GM19395 (cell line): ENCODE results near the gene CCDC186.
A peak's percentile ranks its signal among the peaks of the same experiment; 100 is the strongest.

Source experiments
- ATAC-seq: cut with Tn5 transposase; IDR thresholded peaks from one replicate; pipeline ENCODE4 v1.9.1; 2021; ENCODE audit warnings: mild to moderate bottlenecking, moderate library complexity; ENCODE audit not compliant: unreplicated experiment

CCDC186 gene

DNA sequence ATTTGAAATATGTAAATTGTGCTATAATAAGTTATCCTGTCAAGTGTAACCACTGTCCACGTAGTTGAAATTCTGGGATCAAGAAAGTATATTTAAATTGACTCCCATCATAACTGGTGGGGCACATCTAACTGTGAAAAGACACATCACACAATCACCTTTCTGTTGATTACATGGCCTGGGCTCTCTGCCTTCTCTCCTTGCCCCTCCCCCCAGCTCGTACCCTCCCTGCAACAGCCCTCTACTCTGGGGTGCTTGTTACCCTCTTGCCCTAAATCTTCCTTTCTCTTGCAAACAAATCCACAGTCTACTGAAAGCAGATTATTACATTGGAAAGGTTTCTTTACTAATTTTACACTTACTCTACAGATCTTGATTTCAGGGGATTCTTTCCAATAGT, 56.3 kb downstream of the CCDC186 start:
- no peak for ATAC-seq

GRCh38 chr10:114115661-114116445, 58.1 kb downstream of the CCDC186 start:
- ATAC-seq, result no peak

DNA sequence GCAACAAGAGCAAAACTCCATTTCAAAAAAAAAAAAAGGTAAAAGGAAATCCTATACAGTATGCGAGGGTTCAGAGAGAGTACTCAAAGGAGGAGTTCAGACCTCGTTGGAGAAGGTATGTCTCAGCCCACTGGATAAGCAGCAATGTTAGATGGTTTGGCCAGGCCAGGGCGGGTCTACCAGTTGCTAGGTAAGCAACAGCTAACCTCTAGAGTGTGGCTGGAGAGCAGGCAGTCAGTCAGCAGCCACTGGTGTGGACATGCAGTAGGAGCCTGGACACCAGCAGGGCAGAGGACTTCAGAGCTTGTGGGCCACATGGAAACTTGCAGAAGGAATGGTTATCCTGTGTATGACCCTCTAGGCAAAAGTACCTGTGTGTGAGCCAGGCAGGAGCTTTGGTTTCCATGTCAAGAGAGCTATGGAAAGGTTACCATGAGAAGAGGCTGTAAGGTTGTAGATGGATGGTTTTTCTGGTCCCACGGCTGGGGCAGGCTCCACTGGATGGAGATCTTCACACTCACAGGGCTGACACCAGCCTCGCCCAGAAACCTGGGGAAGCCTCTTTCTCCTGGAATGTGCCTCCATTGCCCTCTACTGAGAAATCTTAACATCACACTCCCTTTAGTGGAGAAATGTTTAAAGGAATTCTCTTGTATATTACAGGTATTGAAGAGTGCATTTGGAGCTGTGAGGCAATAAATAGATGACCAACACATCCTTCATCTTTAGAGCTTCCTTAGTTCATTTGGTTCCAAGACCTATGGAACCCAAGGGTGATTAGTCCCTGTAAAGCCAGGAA, 63.6 kb downstream of the CCDC186 start:
- no peak for ATAC-seq

GRCh38 chr10:114103284-114103683, 70.7 kb downstream of the CCDC186 start:
- peak; percentile 50 for ATAC-seq

DNA sequence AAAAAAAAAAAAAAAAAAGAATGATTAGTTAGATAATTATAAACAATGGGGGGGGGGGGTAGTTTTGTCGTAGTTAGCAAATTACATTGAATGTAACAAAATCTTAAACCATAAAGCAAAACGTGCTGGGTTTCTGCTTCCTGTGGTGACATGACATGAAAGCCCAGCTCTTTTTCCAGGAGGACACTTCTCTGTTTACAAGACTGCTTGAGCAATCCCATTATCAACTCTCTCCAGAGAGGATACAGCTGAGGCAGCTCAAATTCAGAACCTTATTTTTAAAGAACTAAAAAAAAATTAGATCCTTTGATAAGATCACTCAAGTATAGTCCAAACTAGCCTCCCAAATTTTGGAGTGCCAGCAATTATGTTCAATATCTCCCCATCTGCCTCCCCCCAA, 71.7 kb downstream of the CCDC186 start:
- ATAC-seq, result no peak

GRCh38 chr10:114100848-114101741, 72.9 kb downstream of the CCDC186 start:
- no peak for ATAC-seq

DNA sequence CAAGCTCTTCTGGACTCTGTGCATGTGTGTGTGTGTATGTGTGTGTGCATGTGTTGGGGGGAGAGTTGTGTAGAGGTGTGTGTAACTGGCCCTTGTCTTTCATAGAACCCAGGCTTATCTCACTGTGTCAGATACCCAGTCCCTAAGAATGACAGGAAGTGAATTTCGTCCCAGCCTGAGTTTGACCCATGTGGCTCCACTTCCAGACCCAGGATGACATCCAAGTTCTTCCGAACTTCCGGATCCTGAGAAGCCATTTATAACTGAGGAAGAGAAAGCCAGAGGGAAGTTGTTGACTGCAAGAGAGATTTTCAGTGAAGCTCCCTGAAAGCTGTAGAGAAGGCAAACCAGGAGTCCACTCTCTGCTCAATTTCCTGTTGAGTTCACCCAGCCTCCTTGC, 77.1 kb downstream of the CCDC186 start:
- ATAC-seq, result peak; percentile 13

DNA sequence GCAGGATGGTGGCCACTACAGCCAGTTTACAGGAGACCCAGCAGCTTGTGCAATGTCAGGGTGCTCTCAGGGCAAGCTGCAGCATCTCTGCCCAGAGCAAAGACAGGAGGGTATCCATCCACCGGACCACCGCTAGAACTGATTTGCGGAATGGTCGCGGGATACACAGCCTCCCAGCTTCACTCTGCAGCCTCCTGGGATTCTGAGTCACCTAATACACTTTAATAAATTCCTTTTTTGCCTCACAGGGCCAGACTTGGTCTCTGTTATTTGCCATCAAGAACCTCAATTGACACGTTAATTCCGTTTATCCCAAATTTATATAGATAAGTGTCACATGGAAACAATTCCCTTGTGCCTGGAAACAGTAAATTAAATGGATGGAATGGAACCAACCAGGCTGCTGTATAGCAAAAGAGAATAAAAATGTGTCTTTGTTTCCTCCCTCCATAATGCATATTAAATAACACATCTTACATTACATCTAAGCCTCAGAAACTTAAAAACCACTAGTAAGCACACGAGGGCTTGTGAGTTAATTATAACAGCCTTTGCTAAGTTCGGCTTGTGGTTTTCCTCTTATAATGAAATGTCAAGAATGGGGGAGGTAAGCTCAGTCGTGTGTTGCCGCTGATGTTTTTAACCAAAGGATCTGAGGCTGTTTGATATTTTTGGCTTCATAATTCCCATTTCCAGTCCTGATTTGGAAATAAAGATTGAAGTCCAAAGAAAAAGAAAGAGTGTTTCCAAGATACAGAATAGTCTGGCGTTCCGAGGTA, 78.3 kb downstream of the CCDC186 start:
- peak; percentile 56 for ATAC-seq

- peak; percentile 35 for ATAC-seq
These were observed 79.2 kb downstream of the CCDC186 start for GRCh38 chr10:114094795-114095194.

DNA sequence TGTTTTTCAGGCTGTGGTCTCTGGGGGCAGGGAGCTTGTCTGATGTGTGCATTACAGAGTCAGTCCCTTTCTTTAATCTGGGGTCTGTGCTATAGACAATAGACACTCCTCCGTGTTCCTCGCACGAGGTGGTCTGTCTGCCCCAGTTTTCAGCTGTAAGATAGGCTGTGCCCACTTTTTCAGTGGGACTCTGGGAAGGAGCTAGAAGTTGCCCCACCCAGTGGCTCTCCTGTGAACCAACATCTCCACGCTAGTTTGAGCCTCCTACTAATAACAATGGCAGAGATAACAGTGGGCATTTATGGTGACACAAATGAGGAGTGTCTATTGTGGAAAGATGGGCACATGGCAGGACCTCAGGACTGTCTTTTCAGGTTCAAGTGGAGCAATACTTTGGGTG, 86.3 kb downstream of the CCDC186 start:
- no peak for ATAC-seq

DNA sequence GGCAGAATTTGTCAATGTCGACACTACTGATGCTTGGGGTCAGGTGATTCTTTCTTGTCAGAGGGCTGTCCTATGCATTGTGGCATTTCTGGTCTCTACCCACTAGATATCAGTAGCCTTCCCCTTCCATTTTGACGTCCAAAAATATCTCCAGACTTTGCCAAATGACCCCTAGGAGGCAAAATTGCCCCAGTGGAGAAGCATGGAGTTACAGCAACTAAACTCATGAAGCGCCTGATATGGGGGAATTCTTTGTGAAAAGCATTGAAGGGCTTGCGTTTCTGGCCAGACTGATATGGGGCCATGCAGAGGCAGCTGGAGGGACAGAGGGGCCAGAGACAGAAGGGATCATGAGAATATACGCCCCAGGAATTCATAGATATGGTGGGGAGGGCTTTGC, 86.7 kb downstream of the CCDC186 start:
- ATAC-seq, result no peak

GRCh38 chr10:114084215-114084614, 89.8 kb downstream of the CCDC186 start:
- no peak for ATAC-seq

DNA sequence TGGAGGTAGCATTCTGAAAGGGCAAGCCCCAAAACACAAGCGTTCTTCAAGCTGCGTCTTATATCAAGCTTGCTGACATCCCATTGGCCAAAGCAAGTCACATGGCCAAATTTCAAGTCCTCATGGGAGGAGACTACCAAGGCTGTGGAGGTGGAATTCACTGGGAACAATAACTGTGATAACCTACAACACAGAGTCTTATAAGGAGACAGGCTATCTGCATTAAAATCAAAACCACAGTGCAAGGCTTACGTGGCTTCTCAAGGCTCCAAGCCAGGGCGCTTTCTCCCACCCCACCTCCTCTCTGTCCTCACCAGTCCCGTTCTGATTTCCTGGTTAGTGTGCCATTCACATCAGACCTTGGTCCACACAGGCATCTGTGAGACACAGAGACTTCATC, 91.0 kb downstream of the CCDC186 start:
- no peak for ATAC-seq

GRCh38 chr10:114081911-114082583, 92.0 kb downstream of the CCDC186 start:
- ATAC-seq, result no peak

DNA sequence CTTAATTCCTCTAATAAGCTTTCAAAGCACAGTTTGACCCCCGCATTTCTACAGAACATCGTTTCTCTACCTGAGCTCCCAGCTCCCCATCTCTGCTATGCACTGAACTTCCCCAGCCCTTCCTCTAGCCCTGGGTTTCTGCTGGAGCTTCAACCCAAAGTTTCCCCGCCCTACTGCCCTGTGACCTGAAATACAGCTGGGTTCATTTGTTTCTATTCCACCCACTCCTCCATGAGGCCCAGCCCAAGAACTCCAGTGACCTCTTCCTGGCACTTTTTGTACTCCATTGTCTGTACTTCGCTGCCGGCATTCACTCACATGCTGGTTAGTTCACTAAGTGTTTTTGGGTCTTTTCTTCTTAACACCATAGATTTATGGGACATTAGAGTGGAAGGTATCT, 94.6 kb downstream of the CCDC186 start:
- no peak for ATAC-seq

DNA sequence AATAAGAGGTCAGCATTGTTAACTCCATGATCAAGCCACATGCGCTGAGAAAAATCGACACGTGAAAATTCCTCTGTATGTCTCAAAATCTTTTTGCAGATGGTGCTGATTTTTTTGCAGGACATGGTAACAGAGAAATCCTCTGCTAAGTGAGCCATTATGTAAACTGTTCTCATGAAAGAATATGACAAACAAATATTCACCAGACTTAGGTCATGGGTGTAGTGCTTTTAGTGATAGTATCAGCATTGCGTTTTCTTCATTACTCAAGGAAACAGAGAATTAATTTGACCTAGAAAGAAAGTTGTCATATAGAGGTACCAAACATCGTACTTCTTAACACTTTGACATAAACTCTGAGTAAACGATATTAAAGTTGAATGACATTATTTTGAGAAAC, 95.7 kb downstream of the CCDC186 start:
- no peak for ATAC-seq

DNA sequence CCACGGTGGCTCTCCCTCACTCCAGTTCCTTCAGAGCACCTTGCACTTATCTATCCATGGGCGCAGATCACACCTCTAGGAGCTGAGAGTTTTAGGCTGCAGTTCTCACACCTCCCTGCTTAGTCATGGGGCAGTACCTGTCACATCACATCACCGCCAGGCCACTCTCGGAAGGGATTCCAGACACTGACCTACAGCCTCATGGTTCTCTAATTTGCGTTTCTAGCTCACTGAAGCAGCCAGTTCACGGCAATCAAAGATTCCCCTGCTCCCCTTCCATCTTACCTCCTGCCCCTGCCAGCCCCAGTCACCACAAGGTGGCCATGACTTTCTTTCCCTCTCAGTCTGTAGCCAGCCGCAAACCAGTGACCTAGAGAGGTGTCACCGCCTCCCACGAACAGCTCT, 96.2 kb downstream of the CCDC186 start:
- peak; percentile 57 for ATAC-seq

- ATAC-seq, result no peak
These were observed 96.7 kb downstream of the CCDC186 start for GRCh38 chr10:114077347-114077746.

- ATAC-seq, result no peak
These were observed 98.9 kb downstream of the CCDC186 start for GRCh38 chr10:114075093-114075492.
